ENCODE data around the gene GSDME. TPM values are rescaled to one million over a fixed set of nuclear protein-coding genes. Genes with fewer than 3 reads are reported as not detected.

Gene GSDME
- total RNA-seq, 1 donor from 2014 or later: 10.8 TPM

DNA sequence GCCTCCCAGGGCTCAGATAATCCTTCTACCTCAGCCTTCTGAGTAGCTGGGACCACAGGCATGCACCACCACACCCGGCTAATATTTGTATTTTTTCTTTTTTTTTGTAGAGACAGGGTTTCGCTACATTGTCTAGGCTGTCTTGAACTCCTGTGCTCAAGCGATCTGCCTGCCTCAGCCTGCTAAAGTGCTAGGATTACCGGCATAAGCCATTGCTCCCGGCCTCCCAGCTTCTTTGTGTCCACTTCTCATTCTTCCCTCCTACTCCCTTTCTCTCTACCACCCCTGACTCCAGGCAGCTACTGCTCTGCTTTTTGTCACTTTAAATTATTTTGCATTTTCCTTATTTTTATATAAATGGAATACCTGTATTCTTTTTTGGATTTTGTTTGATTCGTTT lies 100.7 kb downstream of the GSDME start:
- Mint-ChIP-seq H3K27ac (no peak overlapping the region), H3K27me3 (no peaks in the 10 kb centered on the region), H3K4me1 (ENCODE audit: unreplicated experiment) (no peaks in the 10 kb centered on the region), H3K4me3 (no peak overlapping the region), H3K36me3 (peaks cover 13% of the 10 kb centered on the region), H3K9me3 (no peaks in the 10 kb centered on the region)
- TF ChIP-seq, protein P1, sequence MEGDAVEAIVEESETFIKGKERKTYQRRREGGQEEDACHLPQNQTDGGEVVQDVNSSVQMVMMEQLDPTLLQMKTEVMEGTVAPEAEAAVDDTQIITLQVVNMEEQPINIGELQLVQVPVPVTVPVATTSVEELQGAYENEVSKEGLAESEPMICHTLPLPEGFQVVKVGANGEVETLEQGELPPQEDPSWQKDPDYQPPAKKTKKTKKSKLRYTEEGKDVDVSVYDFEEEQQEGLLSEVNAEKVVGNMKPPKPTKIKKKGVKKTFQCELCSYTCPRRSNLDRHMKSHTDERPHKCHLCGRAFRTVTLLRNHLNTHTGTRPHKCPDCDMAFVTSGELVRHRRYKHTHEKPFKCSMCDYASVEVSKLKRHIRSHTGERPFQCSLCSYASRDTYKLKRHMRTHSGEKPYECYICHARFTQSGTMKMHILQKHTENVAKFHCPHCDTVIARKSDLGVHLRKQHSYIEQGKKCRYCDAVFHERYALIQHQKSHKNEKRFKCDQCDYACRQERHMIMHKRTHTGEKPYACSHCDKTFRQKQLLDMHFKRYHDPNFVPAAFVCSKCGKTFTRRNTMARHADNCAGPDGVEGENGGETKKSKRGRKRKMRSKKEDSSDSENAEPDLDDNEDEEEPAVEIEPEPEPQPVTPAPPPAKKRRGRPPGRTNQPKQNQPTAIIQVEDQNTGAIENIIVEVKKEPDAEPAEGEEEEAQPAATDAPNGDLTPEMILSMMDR (conservative IDR thresholded peaks at IDR 0.05): no peak
- DNase-seq (ENCODE audit: extremely low spot score, unreplicated experiment): no peak

- Mint-ChIP-seq H3K4me1 (ENCODE audit: unreplicated experiment) (no peaks in the 10 kb centered on the region), H3K4me3 (no peak overlapping the region), H3K27me3 (no peaks in the 10 kb centered on the region), H3K9me3 (no peaks in the 10 kb centered on the region), H3K27ac (no peak overlapping the region), H3K36me3 (peaks cover 4% of the 10 kb centered on the region)
- DNase-seq (ENCODE audit: extremely low spot score, unreplicated experiment): no peak
- TF ChIP-seq, protein P1 (conservative IDR thresholded peaks at IDR 0.05): no peak
These were observed 103.0 kb downstream of the GSDME start for GRCh38 chr7:24654305-24654704.

GRCh38 chr7:24653316-24654085 lies 103.8 kb downstream of the GSDME start:
- no peak overlapping the region for H3K27ac Mint-ChIP-seq

DNA sequence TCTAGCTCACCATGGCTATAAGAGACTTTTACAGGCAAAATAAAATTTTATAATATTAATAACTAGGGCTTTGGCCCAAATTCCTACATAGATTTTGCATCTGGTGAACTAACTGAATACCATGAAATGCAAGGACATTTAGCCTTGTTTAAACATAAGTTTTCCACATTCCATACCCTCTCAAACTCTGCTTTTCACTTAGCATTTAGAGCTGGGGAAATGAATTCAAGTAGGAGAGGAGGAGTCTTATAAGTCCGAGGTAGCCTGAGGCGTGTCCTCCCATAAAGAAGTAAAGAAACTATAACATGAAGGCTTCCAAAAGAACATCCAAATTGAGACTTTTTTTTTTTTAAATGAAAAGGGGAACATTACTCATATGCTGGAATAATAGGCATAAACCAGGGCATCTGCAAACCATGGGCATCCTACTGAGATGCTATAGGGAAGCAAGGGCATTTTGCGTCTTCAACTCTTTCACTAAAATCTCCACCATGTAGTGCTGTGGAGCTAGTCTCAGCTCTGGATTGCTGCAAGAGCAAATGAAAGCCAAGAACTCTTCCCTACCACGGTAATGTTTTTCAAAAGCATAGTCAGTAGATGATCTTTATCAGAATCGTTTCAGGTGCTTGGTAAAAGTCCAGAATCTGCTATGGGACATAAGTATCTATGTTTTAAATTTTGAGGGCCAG lies 104.9 kb downstream of the GSDME start:
- TF ChIP-seq, protein P1 (conservative IDR thresholded peaks at IDR 0.05): no peak
- H3K4me1 Mint-ChIP-seq (ENCODE audit: unreplicated experiment): no peaks in the 10 kb centered on the region
- no peaks in the 10 kb centered on the region for H3K9me3 Mint-ChIP-seq
- no peak overlapping the region for H3K4me3 Mint-ChIP-seq
- DNase-seq (ENCODE audit: extremely low spot score, unreplicated experiment): no peak
- no peaks in the 10 kb centered on the region for H3K27me3 Mint-ChIP-seq
- H3K36me3 Mint-ChIP-seq: peaks cover 4% of the 10 kb centered on the region
- no peak overlapping the region for H3K27ac Mint-ChIP-seq

More at GRCh38 chr7:24653316-24654085, 103.8 kb downstream of the GSDME start:
- no peak overlapping the region for H3K4me3 Mint-ChIP-seq
- H3K4me1 Mint-ChIP-seq (ENCODE audit: unreplicated experiment): no peaks in the 10 kb centered on the region
- TF ChIP-seq, protein P1 (conservative IDR thresholded peaks at IDR 0.05): no peak
- DNase-seq (ENCODE audit: extremely low spot score, unreplicated experiment): no peak
- H3K36me3 Mint-ChIP-seq: peaks cover 4% of the 10 kb centered on the region
- H3K27me3 Mint-ChIP-seq: no peaks in the 10 kb centered on the region
- no peaks in the 10 kb centered on the region for H3K9me3 Mint-ChIP-seq

Other genes starting within 250 kb of the GSDME start
- gene PALS2, start 184.0 kb downstream of the GSDME start, total RNA-seq (ENCODE audit: low replicate concordance): 29.3 and 43.1 TPM in 2 replicates
- gene OSBPL3, start 222.7 kb upstream of the GSDME start, total RNA-seq (ENCODE audit: low replicate concordance): 18.3 and 43.7 TPM in 2 replicates

Data from type B pancreatic cell (in vitro differentiated cells).